ENCODE results near the gene PCSK2. TPM values are rescaled to one million over a fixed set of nuclear protein-coding genes. Genes with fewer than 3 reads are reported as not detected.

The PCSK2 gene
- total RNA-seq, 2 experiments from 2014 or later = not detected

DNA sequence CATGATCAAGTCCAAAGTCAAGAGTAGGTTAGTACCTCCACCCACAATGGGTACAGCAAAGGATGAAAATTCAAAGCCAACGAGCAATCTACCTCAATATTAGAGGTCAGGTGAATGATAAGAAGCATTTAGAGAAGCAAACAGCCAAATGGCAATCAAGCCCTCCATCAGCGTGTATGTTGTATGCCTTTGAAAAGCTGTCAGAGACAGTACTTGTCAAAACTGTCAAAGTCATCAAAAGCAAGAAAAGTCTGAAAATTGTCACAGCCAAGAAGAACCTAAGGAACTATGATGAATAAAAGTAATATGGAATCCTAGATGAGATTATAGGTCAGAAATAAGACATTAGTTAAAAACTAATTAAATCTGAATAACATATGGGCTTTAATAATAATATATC is 99.3 kb downstream of the PCSK2 start:
- no peak for DNase-seq
- no peaks in the 10 kb centered on the region for H3K36me3 Mint-ChIP-seq (ENCODE audit: low read depth)
- H3K27me3 Mint-ChIP-seq = peaks cover 13% of the 10 kb centered on the region
- H3K27ac Mint-ChIP-seq = no peak overlapping the region
- no peaks in the 10 kb centered on the region for H3K4me1 Mint-ChIP-seq
- H3K4me3 Mint-ChIP-seq = no peak overlapping the region
- ChIA-PET POLR2A (no interaction called here), CTCF (no interaction called here)
- H3K9me3 Mint-ChIP-seq = no peaks in the 10 kb centered on the region

DNA sequence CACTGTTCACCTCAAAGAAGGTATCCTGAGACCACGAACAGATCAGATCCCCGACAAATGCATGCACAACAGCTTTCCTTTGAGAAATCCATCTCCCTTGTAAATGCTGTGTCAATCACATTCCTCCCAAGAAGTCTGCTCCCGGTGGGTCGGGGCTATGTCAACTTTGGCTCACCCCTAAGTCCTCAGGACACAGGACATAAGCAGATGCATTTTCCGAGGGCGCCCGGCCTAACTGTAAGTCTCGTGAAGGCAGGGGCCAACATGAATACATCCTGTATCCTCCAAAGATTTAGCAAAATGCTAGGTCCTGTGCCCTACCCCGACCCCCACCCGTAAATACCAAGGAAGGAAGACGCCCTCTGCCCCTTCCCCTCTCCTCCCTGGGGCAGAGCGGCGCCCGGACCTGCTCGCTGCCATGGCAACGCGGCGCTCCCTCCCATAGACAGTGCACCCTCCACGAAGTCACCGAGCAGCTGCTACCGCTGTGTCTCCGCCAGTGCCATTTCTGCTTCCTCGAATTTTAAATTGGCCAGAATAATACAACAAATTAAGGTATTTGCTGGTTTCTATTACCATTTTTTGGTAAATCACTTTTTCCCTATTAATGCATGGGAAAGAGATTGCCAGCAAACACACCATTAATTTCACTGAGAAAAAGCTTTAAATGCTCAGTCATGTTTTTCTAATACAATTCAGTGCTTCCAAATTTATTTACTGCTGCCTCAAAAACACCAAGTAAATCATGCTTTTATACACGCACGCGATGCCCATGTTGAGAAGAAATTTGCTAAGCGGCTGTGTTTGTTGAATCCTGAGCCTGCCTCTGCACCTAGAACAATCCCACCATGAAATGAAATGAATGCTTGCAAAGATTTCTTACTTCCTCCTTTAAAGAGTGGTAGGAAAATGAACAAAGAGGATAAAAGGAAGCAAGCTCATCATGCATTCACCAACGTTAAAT is 100.6 kb downstream of the PCSK2 start:
- Mint-ChIP-seq H3K4me1 (no peaks in the 10 kb centered on the region), H3K9me3 (no peaks in the 10 kb centered on the region), H3K27ac (no peak overlapping the region), H3K27me3 (peaks cover 13% of the 10 kb centered on the region), H3K36me3 (ENCODE audit: low read depth) (no peaks in the 10 kb centered on the region), H3K4me3 (no peak overlapping the region)
- ChIA-PET POLR2A (no interaction called here), CTCF (no interaction called here)
- DNase-seq = no peak

DNA sequence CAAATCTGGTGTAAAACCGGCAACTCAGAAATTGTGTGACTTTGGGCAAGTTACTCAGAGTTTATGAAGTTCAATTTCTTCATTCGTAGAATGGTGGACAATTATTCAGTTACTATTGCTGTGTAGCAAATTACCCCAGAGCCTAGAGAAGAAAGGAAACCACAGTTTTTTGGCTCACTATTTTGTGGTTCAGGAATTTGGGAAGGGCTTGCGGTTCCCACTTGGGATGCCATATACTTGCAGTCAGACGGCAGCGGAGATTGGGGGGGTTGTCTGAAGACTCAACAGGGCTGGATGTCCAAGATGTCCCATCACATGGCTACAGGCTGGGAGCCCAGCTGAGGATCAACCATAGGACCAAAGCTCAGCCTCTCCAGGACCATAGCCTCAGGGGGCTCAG is 108.1 kb downstream of the PCSK2 start:
- CTCF ChIA-PET = no interaction called here
- POLR2A ChIA-PET = no interaction called here
- H3K27me3 Mint-ChIP-seq = no peaks in the 10 kb centered on the region
- no peaks in the 10 kb centered on the region for H3K4me1 Mint-ChIP-seq
- H3K4me3 Mint-ChIP-seq = no peak overlapping the region
- H3K9me3 Mint-ChIP-seq = no peaks in the 10 kb centered on the region
- H3K27ac Mint-ChIP-seq = no peak overlapping the region
- no peaks in the 10 kb centered on the region for H3K36me3 Mint-ChIP-seq (ENCODE audit: low read depth)
- no peak for DNase-seq

DNA sequence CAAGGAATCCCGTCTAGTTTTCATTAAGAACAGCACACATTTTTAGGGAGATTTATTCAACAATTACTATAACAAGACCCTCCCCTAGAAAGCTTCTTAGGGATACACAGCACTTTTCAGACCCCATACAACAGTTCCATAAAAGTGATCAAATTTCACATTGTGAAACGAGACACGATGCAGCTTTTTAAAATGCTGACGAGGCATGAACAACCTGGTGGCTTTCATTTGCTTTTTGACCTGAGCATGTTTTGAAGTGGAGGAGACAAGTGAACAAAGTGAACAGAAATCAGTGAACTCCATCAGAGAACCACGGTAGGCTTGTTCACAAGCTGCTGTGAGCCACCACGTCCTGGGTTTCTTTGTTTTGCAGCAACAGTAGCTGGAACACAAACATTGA is 112.2 kb downstream of the PCSK2 start:
- DNase-seq = no peak
- Mint-ChIP-seq H3K27ac (no peak overlapping the region), H3K36me3 (ENCODE audit: low read depth) (no peaks in the 10 kb centered on the region), H3K27me3 (no peaks in the 10 kb centered on the region), H3K4me1 (no peaks in the 10 kb centered on the region), H3K4me3 (no peak overlapping the region), H3K9me3 (no peaks in the 10 kb centered on the region)
- ChIA-PET POLR2A (no interaction called here), CTCF (no interaction called here)

DNA sequence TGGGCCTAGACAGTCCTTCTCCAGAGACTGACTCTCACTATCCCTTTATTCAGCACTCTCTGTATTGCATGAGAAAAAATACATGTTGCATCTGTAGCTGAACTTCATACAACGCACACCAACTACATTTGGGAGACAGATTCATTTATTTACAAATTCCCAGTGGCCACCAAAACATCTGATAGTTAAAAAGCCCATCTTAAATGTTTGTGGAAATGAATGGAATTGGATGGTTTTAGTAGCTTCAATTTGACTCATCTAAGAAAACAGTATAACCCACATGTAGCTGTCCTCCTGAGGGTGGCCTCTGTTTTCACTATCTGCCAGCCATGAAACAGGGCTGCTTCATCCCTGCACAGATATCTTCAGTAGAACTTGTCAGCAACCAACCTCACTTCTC is 116.3 kb downstream of the PCSK2 start:
- CTCF ChIA-PET = no interaction called here
- POLR2A ChIA-PET = no interaction called here
- no peak overlapping the region for H3K4me3 Mint-ChIP-seq
- no peak for DNase-seq
- no peak overlapping the region for H3K27ac Mint-ChIP-seq
- no peaks in the 10 kb centered on the region for H3K36me3 Mint-ChIP-seq (ENCODE audit: low read depth)
- H3K27me3 Mint-ChIP-seq = no peaks in the 10 kb centered on the region
- no peaks in the 10 kb centered on the region for H3K9me3 Mint-ChIP-seq
- no peaks in the 10 kb centered on the region for H3K4me1 Mint-ChIP-seq

- DNase-seq = no peak
- ChIA-PET POLR2A (no interaction called here), CTCF (no interaction called here)
- Mint-ChIP-seq H3K9me3 (no peaks in the 10 kb centered on the region), H3K27me3 (no peaks in the 10 kb centered on the region), H3K4me1 (no peaks in the 10 kb centered on the region), H3K36me3 (ENCODE audit: low read depth) (no peaks in the 10 kb centered on the region), H3K4me3 (no peak overlapping the region), H3K27ac (no peak overlapping the region)
Observed at GRCh38 chr20:17343656-17344452, 117.0 kb downstream of the PCSK2 start.

DNA sequence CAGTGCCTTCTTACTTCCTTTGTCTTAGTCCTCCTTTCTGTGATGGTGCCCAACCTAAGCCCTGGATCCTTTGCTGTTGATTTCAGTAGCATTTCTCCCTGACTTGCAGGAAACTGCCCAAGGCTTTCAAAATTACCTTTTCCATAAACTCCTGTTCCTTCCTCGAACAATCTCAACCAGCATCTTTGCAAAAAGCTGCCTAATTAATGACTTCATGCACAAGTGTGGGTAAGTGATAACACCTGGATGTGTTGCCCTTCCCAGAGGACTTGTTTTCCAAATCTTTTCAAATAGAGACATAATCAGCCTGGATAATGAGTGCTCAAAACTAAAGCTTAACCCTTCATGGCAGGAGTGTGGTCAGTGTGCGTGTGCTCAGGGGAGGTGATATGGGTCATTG is 118.0 kb downstream of the PCSK2 start:
- Mint-ChIP-seq H3K4me3 (no peak overlapping the region), H3K27ac (no peak overlapping the region), H3K9me3 (no peaks in the 10 kb centered on the region), H3K36me3 (ENCODE audit: low read depth) (no peaks in the 10 kb centered on the region), H3K4me1 (no peaks in the 10 kb centered on the region), H3K27me3 (no peaks in the 10 kb centered on the region)
- DNase-seq = no peak
- ChIA-PET CTCF (no interaction called here), POLR2A (no interaction called here)

GRCh38 chr20:17345321-17345720 is 118.5 kb downstream of the PCSK2 start:
- H3K36me3 Mint-ChIP-seq (ENCODE audit: low read depth) = no peaks in the 10 kb centered on the region
- POLR2A ChIA-PET = no interaction called here
- no peaks in the 10 kb centered on the region for H3K9me3 Mint-ChIP-seq
- H3K4me1 Mint-ChIP-seq = no peaks in the 10 kb centered on the region
- no peak overlapping the region for H3K4me3 Mint-ChIP-seq
- no peak overlapping the region for H3K27ac Mint-ChIP-seq
- no peak for DNase-seq
- CTCF ChIA-PET = no interaction called here
- H3K27me3 Mint-ChIP-seq = no peaks in the 10 kb centered on the region

DNA sequence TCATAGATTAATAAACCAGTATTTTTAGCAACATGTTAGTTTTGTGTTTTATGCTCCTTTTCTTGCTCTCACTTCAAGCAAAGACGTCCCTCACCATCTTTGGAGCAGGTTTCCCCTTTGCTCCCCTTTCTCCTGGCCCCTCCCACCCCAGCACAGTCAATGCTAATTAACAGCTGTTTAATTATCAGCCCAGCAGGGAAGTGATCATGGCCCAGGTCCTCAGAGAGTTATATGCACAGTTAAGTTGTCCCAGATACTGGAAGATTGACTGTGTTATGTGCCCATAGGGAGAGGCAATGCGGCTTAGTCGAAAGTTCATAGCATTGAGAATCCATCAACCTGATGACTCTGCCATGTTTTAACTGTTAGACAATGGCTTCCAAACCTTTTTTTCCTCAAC is 123.5 kb downstream of the PCSK2 start:
- POLR2A ChIA-PET = no interaction called here
- Mint-ChIP-seq H3K9me3 (no peaks in the 10 kb centered on the region), H3K4me1 (no peaks in the 10 kb centered on the region), H3K4me3 (no peak overlapping the region), H3K27me3 (no peaks in the 10 kb centered on the region), H3K36me3 (ENCODE audit: low read depth) (no peaks in the 10 kb centered on the region), H3K27ac (no peak overlapping the region)
- DNase-seq = no peak
- CTCF ChIA-PET = no interaction called here

GRCh38 chr20:17357238-17357637 is 130.4 kb downstream of the PCSK2 start:
- POLR2A ChIA-PET = no interaction called here
- no peak overlapping the region for H3K4me3 Mint-ChIP-seq

GRCh38 chr20:17358854-17359253 is 132.0 kb downstream of the PCSK2 start:
- H3K4me1 Mint-ChIP-seq = no peaks in the 10 kb centered on the region
- H3K36me3 Mint-ChIP-seq (ENCODE audit: low read depth) = no peaks in the 10 kb centered on the region
- DNase-seq = no peak
- no peak overlapping the region for H3K4me3 Mint-ChIP-seq
- POLR2A ChIA-PET = no interaction called here
- no peak overlapping the region for H3K27ac Mint-ChIP-seq
- CTCF ChIA-PET = interaction anchor here (1.5 kb wide), 1 partner anchor 555 kb away, joined by 3 read pairs; no protein-coding TSS in a partner anchor
- H3K9me3 Mint-ChIP-seq = no peaks in the 10 kb centered on the region
- H3K27me3 Mint-ChIP-seq = no peaks in the 10 kb centered on the region

More at GRCh38 chr20:17357238-17357637, 130.4 kb downstream of the PCSK2 start:
- Mint-ChIP-seq H3K4me1 (no peaks in the 10 kb centered on the region), H3K36me3 (ENCODE audit: low read depth) (no peaks in the 10 kb centered on the region), H3K27me3 (no peaks in the 10 kb centered on the region), H3K27ac (no peak overlapping the region), H3K9me3 (no peaks in the 10 kb centered on the region)
- CTCF ChIA-PET = interaction anchor here (1.2 kb wide), 1 partner anchor 14 kb away, joined by 3 read pairs; no protein-coding TSS in a partner anchor
- no peak for DNase-seq

GRCh38 chr20:17364681-17365080 is 137.8 kb downstream of the PCSK2 start:
- DNase-seq = no peak
- H3K36me3 Mint-ChIP-seq (ENCODE audit: low read depth) = no peaks in the 10 kb centered on the region
- no peak overlapping the region for H3K4me3 Mint-ChIP-seq
- H3K27me3 Mint-ChIP-seq = no peaks in the 10 kb centered on the region
- no peak overlapping the region for H3K27ac Mint-ChIP-seq
- CTCF ChIA-PET = no interaction called here
- H3K4me1 Mint-ChIP-seq = no peaks in the 10 kb centered on the region
- POLR2A ChIA-PET = no interaction called here
- H3K9me3 Mint-ChIP-seq = no peaks in the 10 kb centered on the region

DNA sequence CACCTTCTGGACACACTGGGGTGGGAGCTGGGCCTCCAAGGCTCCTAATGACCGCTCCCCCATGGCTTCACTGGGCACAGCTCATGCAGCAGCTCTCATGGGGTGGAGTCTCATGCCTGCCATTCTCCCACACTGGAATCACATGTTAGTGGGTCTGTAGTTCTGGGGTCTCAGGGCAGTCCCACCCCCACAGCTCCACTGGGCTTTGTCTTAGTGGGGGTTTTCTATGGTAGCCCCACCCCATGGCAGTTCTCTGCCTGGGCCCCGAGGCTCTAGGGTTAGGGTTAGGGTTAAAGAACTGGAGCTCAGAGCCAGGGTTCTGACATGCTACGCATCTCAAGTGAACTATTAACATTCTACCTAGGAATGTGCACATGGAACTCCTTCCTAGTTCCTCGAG is 139.0 kb downstream of the PCSK2 start:
- Mint-ChIP-seq H3K36me3 (ENCODE audit: low read depth) (no peaks in the 10 kb centered on the region), H3K9me3 (no peaks in the 10 kb centered on the region), H3K4me1 (no peaks in the 10 kb centered on the region), H3K4me3 (no peak overlapping the region), H3K27me3 (no peaks in the 10 kb centered on the region), H3K27ac (no peak overlapping the region)
- ChIA-PET POLR2A (no interaction called here), CTCF (no interaction called here)
- DNase-seq = no peak

DNA sequence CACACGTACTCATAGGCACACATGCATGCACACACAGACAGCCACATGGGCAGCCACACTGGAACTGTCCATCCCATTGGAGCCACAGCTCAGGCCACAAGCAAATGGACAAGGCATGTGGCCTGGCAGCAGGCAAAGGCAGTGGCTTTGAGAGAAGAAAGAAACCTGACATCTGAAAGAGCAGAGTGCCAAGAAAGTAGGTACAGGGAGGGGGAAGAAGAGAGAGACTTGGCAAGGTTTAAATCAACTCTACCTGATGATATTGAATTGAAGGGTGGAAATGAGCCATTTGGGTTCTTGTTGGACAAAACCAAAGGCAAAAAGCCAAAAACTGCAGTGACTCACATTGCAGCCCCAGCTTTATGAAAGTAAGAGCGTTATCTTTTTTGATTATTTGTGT is 142.7 kb downstream of the PCSK2 start:
- no peaks in the 10 kb centered on the region for H3K27me3 Mint-ChIP-seq
- H3K4me1 Mint-ChIP-seq = no peaks in the 10 kb centered on the region
- ChIA-PET POLR2A (no interaction called here), CTCF (no interaction called here)
- no peaks in the 10 kb centered on the region for H3K36me3 Mint-ChIP-seq (ENCODE audit: low read depth)
- no peaks in the 10 kb centered on the region for H3K9me3 Mint-ChIP-seq
- no peak for DNase-seq
- no peak overlapping the region for H3K27ac Mint-ChIP-seq
- no peak overlapping the region for H3K4me3 Mint-ChIP-seq

All from activated CD4-positive, alpha-beta memory T cell treated with anti-CD3 and anti-CD28 coated beads, Interleukin-2, amount 10 ng/mL, durations not matched to agents 7 days and 5 days (primary cell).